Measurements from ENCODE around the gene MEGF8.
"Not testable (repeated sequence)": the region's sequence is repeated elsewhere in the genome, so short reads cannot be mapped to it uniquely, and the experiment has no call there.

GRCh38 chr19:42339126-42339860 lies 13.9 kb downstream of the MEGF8 start:
- TF ChIP-seq, protein P1, sequence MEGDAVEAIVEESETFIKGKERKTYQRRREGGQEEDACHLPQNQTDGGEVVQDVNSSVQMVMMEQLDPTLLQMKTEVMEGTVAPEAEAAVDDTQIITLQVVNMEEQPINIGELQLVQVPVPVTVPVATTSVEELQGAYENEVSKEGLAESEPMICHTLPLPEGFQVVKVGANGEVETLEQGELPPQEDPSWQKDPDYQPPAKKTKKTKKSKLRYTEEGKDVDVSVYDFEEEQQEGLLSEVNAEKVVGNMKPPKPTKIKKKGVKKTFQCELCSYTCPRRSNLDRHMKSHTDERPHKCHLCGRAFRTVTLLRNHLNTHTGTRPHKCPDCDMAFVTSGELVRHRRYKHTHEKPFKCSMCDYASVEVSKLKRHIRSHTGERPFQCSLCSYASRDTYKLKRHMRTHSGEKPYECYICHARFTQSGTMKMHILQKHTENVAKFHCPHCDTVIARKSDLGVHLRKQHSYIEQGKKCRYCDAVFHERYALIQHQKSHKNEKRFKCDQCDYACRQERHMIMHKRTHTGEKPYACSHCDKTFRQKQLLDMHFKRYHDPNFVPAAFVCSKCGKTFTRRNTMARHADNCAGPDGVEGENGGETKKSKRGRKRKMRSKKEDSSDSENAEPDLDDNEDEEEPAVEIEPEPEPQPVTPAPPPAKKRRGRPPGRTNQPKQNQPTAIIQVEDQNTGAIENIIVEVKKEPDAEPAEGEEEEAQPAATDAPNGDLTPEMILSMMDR (IDR thresholded peaks at IDR 0.05; ENCODE audit: low read depth, low read length): not testable (repeated sequence)
- TF ChIP-seq EZH2phosphoT487 (IDR thresholded peaks at IDR 0.05; ENCODE audit: low read depth): not testable (repeated sequence)
